AG20443 (cell line): ENCODE data around the gene CGGBP1.
"Not testable (repeated sequence)": the region's sequence is repeated elsewhere in the genome, so short reads cannot be mapped to it uniquely, and the experiment has no call there.

ENCODE experiments used
- DNase-seq: peaks from one replicate; pipeline ENCODE4 v3.0.0; 2012; ENCODE audit warnings: low spot score, mixed read lengths

Gene CGGBP1

GRCh38 chr3:88034491-88035275, 24.1 kb downstream of the CGGBP1 start:
- DNase-seq = no peak

GRCh38 chr3:88033808-88034207, 25.0 kb downstream of the CGGBP1 start:
- DNase-seq = no peak

GRCh38 chr3:88033079-88033478, 25.7 kb downstream of the CGGBP1 start:
- DNase-seq = no peak

- DNase-seq = no peak
These were observed 26.6 kb downstream of the CGGBP1 start for GRCh38 chr3:88032245-88032644.

- DNase-seq = peak; percentile 39
These were observed 27.1 kb downstream of the CGGBP1 start for GRCh38 chr3:88031642-88032077.

- no peak for DNase-seq
These were observed 28.6 kb downstream of the CGGBP1 start for GRCh38 chr3:88030210-88030609.

GRCh38 chr3:88028876-88029275, 29.9 kb downstream of the CGGBP1 start:
- no peak for DNase-seq

GRCh38 chr3:88025001-88025552, 33.7 kb downstream of the CGGBP1 start:
- DNase-seq = no peak

GRCh38 chr3:88019024-88019423, 39.8 kb downstream of the CGGBP1 start:
- no peak for DNase-seq

GRCh38 chr3:88015656-88016055, 43.1 kb downstream of the CGGBP1 start:
- DNase-seq = not testable (repeated sequence)

- DNase-seq = no peak
These were observed 45.2 kb downstream of the CGGBP1 start for GRCh38 chr3:88013592-88013991.

GRCh38 chr3:88010810-88011209, 48.0 kb downstream of the CGGBP1 start:
- no peak for DNase-seq

- no peak for DNase-seq
These were observed 49.7 kb downstream of the CGGBP1 start for GRCh38 chr3:88009066-88009465.

- peak; percentile 32 for DNase-seq
These were observed 53.7 kb downstream of the CGGBP1 start for GRCh38 chr3:88005066-88005465.

- peak; percentile 28 for DNase-seq
These were observed 55.6 kb downstream of the CGGBP1 start for GRCh38 chr3:88003115-88003755.

GRCh38 chr3:88002448-88002847, 56.4 kb downstream of the CGGBP1 start:
- DNase-seq = no peak
